ENCODE results near the gene PTPRE. TPM values are rescaled to one million over a fixed set of nuclear protein-coding genes. Genes with fewer than 3 reads are reported as not detected.

Gene PTPRE
- polyA plus RNA-seq, 1 donor (not counting 4 experiments of a cell fraction or from before 2014, with no cell fraction given): 15.1 TPM

- Histone ChIP-seq H3K4me1 (ENCODE audit: control insufficient read depth, extremely low read depth, insufficient read depth, low read length) (no peaks in the 10 kb centered on the region), H3K27ac (ENCODE audit: control insufficient read depth, insufficient read depth, low read length) (no peak overlapping the region), H3K79me2 (ENCODE audit: control insufficient read depth, insufficient read depth, low read length) (no peaks in the 10 kb centered on the region), H3K9ac (ENCODE audit: control insufficient read depth, extremely low read depth, insufficient read depth, low read length) (no peak overlapping the region), H3K9me3 (ENCODE audit: control insufficient read depth, low read depth, low read length) (no peaks in the 10 kb centered on the region), H2AFZ (ENCODE audit: control insufficient read depth, low read length) (no peak overlapping the region), H4K20me1 (ENCODE audit: control insufficient read depth, extremely low read depth, insufficient read depth, low read length) (no peaks in the 10 kb centered on the region), H3K4me2 (ENCODE audit: control insufficient read depth, extremely low read depth, insufficient read depth, low read depth, low read length) (no peak overlapping the region), H3K4me3 (ENCODE audit: control insufficient read depth in 2 of 3, extremely low read depth in 1 of 3, insufficient read depth in 2 of 3, low read depth in 1 of 3, low read length in 3 of 3) (no peak overlapping the region), H3K36me3 (ENCODE audit: control insufficient read depth in 2 of 2, extremely low read depth in 1 of 2, insufficient read depth in 2 of 2, low read length in 2 of 2) (no peaks in the 10 kb centered on the region), H3K9me1 (ENCODE audit: control insufficient read depth, extremely low read depth, insufficient read depth, low read length) (no peaks in the 10 kb centered on the region), H3K27me3 (ENCODE audit: control insufficient read depth, extremely low read depth, insufficient read depth, low read length) (no peaks in the 10 kb centered on the region)
- dilution Hi-C loops (cut with MboI; ENCODE audit: extremely low pct_ligation_motif_present, low sequenced_read_pairs): no loop called here
- DNase-seq (ENCODE audit: low read depth, low spot score) (no peak), FAIRE-seq (no peak)
- no peak for TF ChIP-seq CTCF (optimal IDR thresholded peaks at IDR 0.05 in 1 of 3, IDR thresholded peaks at IDR 0.05 in 1 of 3, conservative IDR thresholded peaks at IDR 0.05 in 1 of 3; ENCODE audit: extremely low read depth in 1 of 3, insufficient read depth in 2 of 3, low read length in 3 of 3)
- TF ChIP-seq EZH2 (IDR thresholded peaks at IDR 0.05; ENCODE audit: low read length): no peak
These were observed 33.9 kb upstream of the PTPRE start for GRCh38 chr10:127872871-127873600.

- DNase-seq (ENCODE audit: low read depth, low spot score) (no peak), FAIRE-seq (no peak)
- no peak overlapping the region for H3K9ac ChIP-seq (ENCODE audit: control insufficient read depth, extremely low read depth, insufficient read depth, low read length)
- H3K4me1 ChIP-seq (ENCODE audit: control insufficient read depth, extremely low read depth, insufficient read depth, low read length): no peaks in the 10 kb centered on the region
- no peak overlapping the region for H3K4me3 ChIP-seq (ENCODE audit: control insufficient read depth in 2 of 3, extremely low read depth in 1 of 3, insufficient read depth in 2 of 3, low read depth in 1 of 3, low read length in 3 of 3)
- no peak overlapping the region for H2AFZ ChIP-seq (ENCODE audit: control insufficient read depth, low read length)
- no peaks in the 10 kb centered on the region for H3K79me2 ChIP-seq (ENCODE audit: control insufficient read depth, insufficient read depth, low read length)
- H4K20me1 ChIP-seq (ENCODE audit: control insufficient read depth, extremely low read depth, insufficient read depth, low read length): no peaks in the 10 kb centered on the region
- no peaks in the 10 kb centered on the region for H3K36me3 ChIP-seq (ENCODE audit: control insufficient read depth in 2 of 2, extremely low read depth in 1 of 2, insufficient read depth in 2 of 2, low read length in 2 of 2)
- H3K9me3 ChIP-seq (ENCODE audit: control insufficient read depth, low read depth, low read length): no peaks in the 10 kb centered on the region
- H3K27me3 ChIP-seq (ENCODE audit: control insufficient read depth, extremely low read depth, insufficient read depth, low read length): no peaks in the 10 kb centered on the region
- H3K27ac ChIP-seq (ENCODE audit: control insufficient read depth, insufficient read depth, low read length): no peak overlapping the region
- dilution Hi-C loops (cut with MboI; ENCODE audit: extremely low pct_ligation_motif_present, low sequenced_read_pairs): no loop called here
- TF ChIP-seq EZH2 (IDR thresholded peaks at IDR 0.05; ENCODE audit: low read length) (no peak), CTCF (optimal IDR thresholded peaks at IDR 0.05 in 1 of 3, IDR thresholded peaks at IDR 0.05 in 1 of 3, conservative IDR thresholded peaks at IDR 0.05 in 1 of 3; ENCODE audit: extremely low read depth in 1 of 3, insufficient read depth in 2 of 3, low read length in 3 of 3) (no peak)
- no peaks in the 10 kb centered on the region for H3K9me1 ChIP-seq (ENCODE audit: control insufficient read depth, extremely low read depth, insufficient read depth, low read length)
- no peak overlapping the region for H3K4me2 ChIP-seq (ENCODE audit: control insufficient read depth, extremely low read depth, insufficient read depth, low read depth, low read length)
These were observed 32.9 kb upstream of the PTPRE start for GRCh38 chr10:127873901-127874470.

All from keratinocyte (primary cell).